Rectal smooth muscle tissue (tissue), 1 donor: ENCODE data around the gene TCF4.
A peak's percentile ranks its signal among the peaks of the same experiment; 100 is the strongest.

Experiments
- H3K27ac ChIP-seq: one replicate; pipeline ENCODE4 v1.7.0; 2013; ENCODE audit warnings: low read depth, low read length, inconsistent platforms
- H3K27me3 ChIP-seq: one replicate; pipeline ENCODE4 v1.7.0; 2013; ENCODE audit warnings: low read length; ENCODE audit not compliant: control insufficient read depth, insufficient read depth
- H3K36me3 ChIP-seq: one replicate; pipeline ENCODE4 v1.7.0; 2013; ENCODE audit warnings: low read length; ENCODE audit not compliant: control insufficient read depth, insufficient read depth
- H3K4me1 ChIP-seq: one replicate; pipeline ENCODE4 v1.7.0; 2013; ENCODE audit warnings: low read length; ENCODE audit not compliant: control insufficient read depth, insufficient read depth
- H3K4me3 ChIP-seq: one replicate; pipeline ENCODE4 v1.7.0; 2013; ENCODE audit warnings: low read length
- H3K9ac ChIP-seq: one replicate; pipeline ENCODE4 v1.7.0; 2013; ENCODE audit warnings: low read length

TCF4 gene

DNA sequence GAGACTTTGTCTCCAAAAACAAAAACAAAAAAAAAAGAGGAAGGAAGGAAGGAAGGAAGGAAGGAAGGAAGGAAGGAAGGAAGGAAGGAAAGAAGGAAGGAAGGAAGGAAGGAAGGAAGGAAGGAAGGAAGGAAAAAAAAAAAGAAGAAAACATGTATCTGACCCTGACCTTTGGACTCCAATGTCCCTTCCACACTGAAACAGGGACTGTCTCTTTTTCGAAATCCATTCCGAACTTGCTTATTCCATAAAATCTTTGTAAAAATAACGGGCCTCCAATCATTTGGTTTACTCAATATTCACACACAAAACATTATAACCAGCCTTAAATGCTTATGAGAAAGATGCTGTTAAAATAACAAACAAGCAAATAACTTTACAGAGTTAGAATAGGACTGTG lies 225.7 kb downstream of the TCF4 start:
- no peaks in the 10 kb centered on the region for H3K4me1 ChIP-seq
- no peak overlapping the region for H3K4me3 ChIP-seq
- no peaks in the 10 kb centered on the region for H3K27me3 ChIP-seq
- no peaks in the 10 kb centered on the region for H3K36me3 ChIP-seq
- no peak overlapping the region for H3K9ac ChIP-seq
- no peak overlapping the region for H3K27ac ChIP-seq

DNA sequence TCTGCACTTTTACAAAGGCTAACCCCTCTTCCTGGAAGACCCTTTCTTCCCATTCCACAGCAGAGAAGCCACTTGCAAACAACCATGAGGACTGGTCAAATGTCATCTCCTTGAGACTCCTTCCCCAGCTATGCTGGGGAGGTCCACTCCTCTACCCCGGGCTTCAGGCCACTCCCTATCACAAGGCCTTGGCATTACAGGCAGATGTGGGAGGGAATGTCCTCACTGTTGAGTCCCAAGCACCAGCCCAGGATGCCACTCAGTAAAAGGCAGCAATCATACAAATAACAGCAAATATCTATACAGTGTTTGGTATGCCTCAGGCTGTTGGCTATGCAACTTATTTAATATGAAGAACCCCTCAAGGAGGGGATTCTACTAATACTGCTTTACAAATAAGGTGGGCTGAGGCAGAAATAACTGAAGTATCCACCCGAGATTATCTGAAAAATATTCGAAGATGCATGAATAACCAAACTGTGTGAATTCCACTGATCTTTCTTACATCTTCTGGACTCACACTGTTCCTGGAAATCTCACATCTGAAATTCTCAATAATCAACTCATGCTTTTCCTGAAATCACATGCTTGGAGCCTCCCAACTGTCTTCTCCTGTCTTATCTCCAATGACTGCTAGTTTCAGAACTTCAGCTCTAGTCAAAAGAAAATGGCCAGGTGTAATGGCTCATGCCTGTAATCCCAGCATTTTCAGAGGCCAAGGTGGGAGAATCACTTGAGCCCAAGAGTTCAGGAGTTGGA lies 226.3 kb downstream of the TCF4 start:
- no peak overlapping the region for H3K27ac ChIP-seq
- H3K36me3 ChIP-seq = no peaks in the 10 kb centered on the region
- no peaks in the 10 kb centered on the region for H3K4me1 ChIP-seq
- no peaks in the 10 kb centered on the region for H3K27me3 ChIP-seq
- H3K9ac ChIP-seq = no peak overlapping the region
- H3K4me3 ChIP-seq = no peak overlapping the region

DNA sequence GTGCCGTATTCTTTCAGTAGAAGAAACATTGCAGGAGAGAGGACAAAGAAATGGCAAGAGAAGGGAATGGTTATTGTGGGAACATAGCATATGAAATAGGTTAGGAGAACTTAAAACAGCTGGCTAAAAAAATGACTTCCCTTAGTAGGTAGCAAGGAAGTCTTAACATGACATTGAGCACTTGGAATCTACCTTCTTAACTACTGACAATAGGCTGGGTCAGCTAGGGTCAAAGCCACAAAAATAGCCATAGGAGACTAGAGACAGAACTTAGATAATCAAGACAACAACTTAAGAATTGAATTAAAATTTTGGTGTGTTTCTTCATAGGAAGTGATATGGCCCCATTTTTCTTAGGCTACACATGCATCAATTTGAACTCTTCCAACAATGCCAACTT lies 227.9 kb downstream of the TCF4 start:
- Histone ChIP-seq H3K9ac (no peak overlapping the region), H3K4me3 (no peak overlapping the region), H3K27me3 (no peaks in the 10 kb centered on the region), H3K36me3 (no peaks in the 10 kb centered on the region), H3K27ac (no peak overlapping the region), H3K4me1 (no peaks in the 10 kb centered on the region)

DNA sequence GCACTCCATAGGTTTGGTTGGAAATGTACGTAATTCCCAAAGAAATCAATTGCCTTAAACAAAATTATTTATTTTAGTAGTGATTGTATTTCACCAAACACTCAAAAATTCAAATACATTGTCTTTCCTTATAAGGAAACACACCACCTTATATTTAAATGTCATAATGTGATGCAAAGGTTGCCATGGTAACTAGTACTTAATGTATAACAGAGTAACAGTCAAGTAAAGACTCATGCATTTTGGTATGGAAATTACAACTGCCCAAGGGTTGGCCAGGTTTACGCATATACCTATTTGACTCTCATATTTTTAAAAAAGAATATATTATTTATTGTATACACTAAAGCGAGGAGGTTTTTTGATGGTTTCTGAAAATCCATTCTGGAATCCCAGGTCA lies 231.2 kb downstream of the TCF4 start:
- Histone ChIP-seq H3K27me3 (no peaks in the 10 kb centered on the region), H3K36me3 (no peaks in the 10 kb centered on the region), H3K9ac (no peak overlapping the region), H3K4me1 (peaks cover 5% of the 10 kb centered on the region), H3K27ac (no peak overlapping the region), H3K4me3 (no peak overlapping the region)

DNA sequence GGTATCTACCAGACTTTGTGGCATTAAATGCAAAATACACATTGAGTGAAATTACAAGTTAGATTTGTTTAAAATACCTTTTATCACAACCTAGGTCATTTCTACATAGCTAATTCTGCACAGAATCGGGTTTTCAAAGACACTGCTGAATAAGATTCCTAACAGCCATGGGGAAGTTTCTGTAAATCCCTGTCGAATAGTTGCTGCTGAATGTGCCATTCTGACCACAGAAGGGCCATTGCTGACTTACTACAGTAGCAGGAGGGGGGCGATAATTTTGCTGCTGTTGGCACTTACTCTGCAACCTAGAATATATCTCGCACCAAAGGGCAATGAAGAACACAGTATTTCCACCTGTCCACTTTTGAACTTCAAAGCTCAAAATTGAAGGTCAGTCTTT lies 232.8 kb downstream of the TCF4 start:
- no peak overlapping the region for H3K9ac ChIP-seq
- no peaks in the 10 kb centered on the region for H3K27me3 ChIP-seq
- H3K27ac ChIP-seq = no peak overlapping the region
- peaks cover 5% of the 10 kb centered on the region for H3K4me1 ChIP-seq
- H3K36me3 ChIP-seq = no peaks in the 10 kb centered on the region
- H3K4me3 ChIP-seq = no peak overlapping the region

DNA sequence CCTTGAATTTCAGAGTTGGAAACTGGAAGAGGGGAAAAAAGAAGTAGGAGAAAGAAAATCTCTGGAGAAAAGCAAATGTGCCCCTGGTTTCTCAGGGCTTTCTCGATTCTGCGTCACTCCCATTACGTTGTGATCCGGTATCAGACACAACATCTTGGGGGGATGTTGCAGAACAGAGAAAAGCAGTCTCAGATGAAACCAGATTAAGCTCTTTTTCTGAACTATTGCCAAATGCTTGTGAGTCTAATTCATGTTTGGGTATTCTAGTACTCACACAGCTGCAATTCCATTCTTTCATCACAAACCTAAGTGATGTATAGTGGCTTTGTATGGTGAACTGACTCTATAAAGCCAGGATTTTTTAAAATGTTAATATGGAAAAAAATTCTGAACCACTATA lies 233.2 kb downstream of the TCF4 start:
- Histone ChIP-seq H3K27me3 (no peaks in the 10 kb centered on the region), H3K4me1 (peaks cover 9% of the 10 kb centered on the region), H3K27ac (no peak overlapping the region), H3K9ac (no peak overlapping the region), H3K4me3 (no peak overlapping the region), H3K36me3 (no peaks in the 10 kb centered on the region)

DNA sequence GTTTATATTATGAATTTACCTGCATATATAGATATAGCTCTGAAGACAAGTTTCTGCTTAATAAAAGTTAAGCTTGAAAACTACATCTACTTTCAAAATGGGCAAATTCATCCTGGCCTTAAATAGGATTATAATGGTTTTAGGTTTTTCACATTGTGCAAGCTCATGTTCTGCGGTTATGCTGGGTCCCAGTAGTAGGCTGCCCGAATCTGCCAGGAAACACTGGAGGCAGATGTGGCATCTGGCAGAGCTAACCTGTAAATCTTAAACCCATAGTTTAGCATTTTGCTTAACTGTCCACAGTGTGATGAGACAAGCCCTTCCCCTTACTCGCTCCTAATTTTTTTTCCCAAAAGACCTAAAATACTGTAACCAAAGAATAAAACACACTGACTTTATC lies 234.2 kb downstream of the TCF4 start:
- no peak overlapping the region for H3K4me3 ChIP-seq
- no peak overlapping the region for H3K9ac ChIP-seq
- no peak overlapping the region for H3K27ac ChIP-seq
- peaks cover 12% of the 10 kb centered on the region for H3K4me1 ChIP-seq
- no peaks in the 10 kb centered on the region for H3K27me3 ChIP-seq
- H3K36me3 ChIP-seq = no peaks in the 10 kb centered on the region

DNA sequence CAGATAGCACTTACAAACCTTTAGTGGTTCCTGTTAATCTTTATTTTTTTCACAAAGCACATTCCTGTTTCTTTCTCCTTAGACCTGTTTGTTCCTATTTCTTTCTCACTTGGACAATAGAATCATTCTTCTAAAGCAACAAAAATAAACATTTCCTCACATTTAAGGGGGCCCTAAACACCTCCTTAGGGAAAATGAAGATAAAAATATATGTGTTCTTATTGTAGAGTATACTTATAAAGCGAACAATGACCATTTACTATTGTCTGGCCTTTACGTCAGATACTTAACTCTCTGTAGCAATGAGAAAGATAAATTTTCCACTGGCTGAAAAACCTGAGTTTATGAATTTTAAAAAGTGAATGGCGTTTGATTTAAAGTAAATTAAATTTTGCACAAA lies 234.6 kb downstream of the TCF4 start:
- no peak overlapping the region for H3K4me3 ChIP-seq

DNA sequence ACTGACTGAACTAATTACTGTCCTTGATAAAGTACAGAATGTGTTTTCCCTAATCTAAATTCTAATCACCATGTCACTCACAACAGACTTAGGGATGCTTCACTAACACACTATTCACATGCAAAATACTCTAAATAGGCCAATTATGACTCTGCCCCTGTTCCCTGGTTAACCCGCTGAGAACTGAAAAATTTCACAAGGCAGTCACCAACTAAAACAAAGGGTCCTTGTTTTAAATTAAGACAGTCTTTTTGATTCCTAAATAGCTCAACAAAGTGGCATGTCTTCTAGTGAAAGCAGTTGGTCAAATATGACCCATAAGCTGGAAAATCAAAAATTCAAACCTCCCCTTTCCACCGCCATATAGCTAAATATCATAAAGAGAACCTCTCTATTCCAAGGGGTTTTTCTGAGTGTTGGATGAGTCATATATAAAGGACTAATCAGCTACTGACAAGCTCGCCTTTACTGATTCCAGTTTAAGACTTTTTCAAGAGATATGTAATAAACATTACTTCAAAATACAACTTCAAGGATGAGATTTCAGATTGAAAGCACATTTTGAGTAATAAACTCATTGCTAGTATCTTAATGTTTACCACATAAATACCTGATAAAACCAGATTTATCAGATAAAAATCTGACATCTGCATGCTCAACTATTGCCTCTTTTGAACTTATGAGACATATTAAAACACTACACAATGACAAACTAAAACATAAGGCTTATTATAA lies 235.8 kb downstream of the TCF4 start:
- Histone ChIP-seq H3K27ac (no peak overlapping the region), H3K9ac (no peak overlapping the region), H3K4me1 (peaks cover 17% of the 10 kb centered on the region), H3K27me3 (no peaks in the 10 kb centered on the region), H3K4me3 (no peak overlapping the region), H3K36me3 (no peaks in the 10 kb centered on the region)

More for the DNA sequence above, 234.6 kb downstream of the TCF4 start:
- Histone ChIP-seq H3K4me1 (peaks cover 17% of the 10 kb centered on the region), H3K36me3 (no peaks in the 10 kb centered on the region), H3K27me3 (no peaks in the 10 kb centered on the region), H3K9ac (no peak overlapping the region), H3K27ac (no peak overlapping the region)

DNA sequence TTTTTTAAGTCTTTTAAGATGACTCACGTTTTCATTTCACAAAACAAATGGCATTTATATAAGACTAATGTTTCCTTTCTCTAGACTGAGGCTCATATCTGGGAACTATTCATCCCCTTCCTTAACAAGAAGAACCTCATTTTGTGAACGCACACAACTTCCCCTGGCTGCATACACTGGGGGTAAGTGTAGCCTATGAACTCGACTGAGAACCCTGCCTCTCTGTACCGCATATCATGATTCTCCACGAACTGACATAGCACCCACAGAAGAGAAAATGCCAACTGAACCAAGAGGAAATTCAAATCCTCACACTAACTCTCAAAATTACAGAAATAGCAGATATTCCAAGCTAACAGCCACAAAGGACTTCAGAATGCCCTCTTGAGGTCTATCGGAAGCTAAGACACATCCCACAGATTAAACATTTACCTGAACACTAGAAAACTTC lies 236.7 kb downstream of the TCF4 start:
- Histone ChIP-seq H3K27ac (peak overlapping the region; percentile 56), H3K9ac (no peak overlapping the region), H3K4me3 (no peak overlapping the region), H3K36me3 (no peaks in the 10 kb centered on the region), H3K27me3 (no peaks in the 10 kb centered on the region), H3K4me1 (peaks cover 20% of the 10 kb centered on the region)

DNA sequence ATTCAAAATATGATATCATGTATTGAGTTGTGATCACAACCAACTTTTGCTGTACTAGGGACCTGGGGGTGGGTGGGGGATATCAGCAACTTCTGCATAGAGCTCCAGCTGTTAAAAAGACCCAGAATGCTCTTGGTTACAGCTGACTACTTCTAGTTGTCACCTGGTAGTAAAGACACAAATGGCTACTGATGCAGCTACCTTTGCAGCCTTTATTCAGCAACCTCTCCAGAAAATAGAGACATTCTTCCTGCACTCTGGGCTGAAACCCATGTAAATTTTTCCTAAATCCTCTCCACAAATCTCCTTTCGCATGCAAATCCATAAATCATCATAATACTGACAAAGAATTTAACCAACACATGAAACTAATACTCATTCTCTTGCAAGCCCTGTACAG lies 238.3 kb downstream of the TCF4 start:
- Histone ChIP-seq H3K27ac (no peak overlapping the region), H3K27me3 (no peaks in the 10 kb centered on the region), H3K4me3 (no peak overlapping the region), H3K9ac (no peak overlapping the region), H3K4me1 (peaks cover 21% of the 10 kb centered on the region), H3K36me3 (no peaks in the 10 kb centered on the region)

DNA sequence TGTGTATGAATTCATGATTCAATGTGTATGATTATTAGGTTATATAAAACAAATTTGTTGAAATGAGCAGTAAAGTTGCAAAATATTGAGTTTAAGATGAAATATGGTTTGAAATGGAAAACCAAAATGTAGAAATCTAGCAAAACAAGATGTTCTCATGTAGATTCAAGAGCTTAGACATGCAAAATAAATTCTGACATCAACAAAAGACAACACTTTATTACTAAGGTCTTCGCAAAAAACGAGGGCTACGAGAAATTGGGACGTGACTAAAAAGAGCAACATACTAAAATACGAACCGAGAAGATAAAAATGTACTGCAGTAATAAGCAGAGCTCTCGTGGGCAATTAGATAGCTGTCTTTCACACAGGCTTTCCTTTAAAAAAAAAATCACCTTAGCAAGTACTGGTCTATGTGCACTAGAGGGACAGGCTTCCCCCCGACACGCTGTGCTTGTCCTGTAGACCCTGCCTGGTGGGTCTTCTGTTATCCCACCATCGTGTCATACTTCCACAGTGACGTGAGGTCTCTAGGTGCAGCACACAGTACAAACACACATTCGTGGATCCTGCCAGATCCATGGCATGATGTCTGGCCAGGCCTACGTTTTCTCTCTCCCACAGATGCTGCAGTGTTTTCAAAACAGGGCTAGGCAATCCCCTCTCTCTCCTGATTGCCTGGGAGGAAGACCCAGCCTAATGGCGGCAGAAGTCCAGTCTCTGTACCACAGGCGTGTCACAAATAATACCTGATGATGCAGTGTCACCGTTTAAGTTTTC lies 240.8 kb downstream of the TCF4 start:
- Histone ChIP-seq H3K9ac (no peak overlapping the region), H3K27ac (no peak overlapping the region), H3K27me3 (no peaks in the 10 kb centered on the region)

More for the DNA sequence above, 240.8 kb downstream of the TCF4 start:
- H3K36me3 ChIP-seq = no peaks in the 10 kb centered on the region
- no peak overlapping the region for H3K4me3 ChIP-seq
- peaks cover 22% of the 10 kb centered on the region for H3K4me1 ChIP-seq
